MM.1S (cell line): ENCODE results near the gene AMH.

Source experiments
- DNase-seq: peaks from one replicate; pipeline ENCODE4 v3.0.0-alpha.2; 2015
- H2AFZ ChIP-seq: fragments of 300-600 bp; sonication (generic); 2 replicates; pipeline ENCODE4 v1.6.0; 2016; ENCODE audit warnings: antibody characterized with exemption, low read length
- H3F3A ChIP-seq: fragments of 300-600 bp; sonication (generic); 2 replicates; pipeline ENCODE4 v1.6.1; 2016; ENCODE audit warnings: mild to moderate bottlenecking, antibody characterized with exemption, low read length, moderate library complexity, mixed read lengths; ENCODE audit not compliant: insufficient read depth
- H3K27ac ChIP-seq: fragments of 300-600 bp; sonication (generic); 2 replicates; pipeline ENCODE4 v1.5.1; 2016; ENCODE audit warnings: mild to moderate bottlenecking, low read length
- H3K27me3 ChIP-seq: fragments of 300-600 bp; sonication (generic); replicated peaks from 2 replicates; pipeline ENCODE4 v1.6.0; 2016; ENCODE audit warnings: low read length; ENCODE audit not compliant: insufficient read depth
- H3K36me3 ChIP-seq: fragments of 300-600 bp; sonication (generic); replicated peaks from 2 replicates; pipeline ENCODE4 v1.6.1; 2016; ENCODE audit warnings: mild to moderate bottlenecking, low read length, mixed read lengths; ENCODE audit not compliant: insufficient read depth
- H3K4me1 ChIP-seq: fragments of 300-600 bp; sonication (generic); 2 replicates; pipeline ENCODE4 v1.6.1; 2016; ENCODE audit warnings: low read length, mixed read lengths
- H3K4me2 ChIP-seq: fragments of 300-600 bp; sonication (generic); 2 replicates; pipeline ENCODE4 v1.6.0; 2016; ENCODE audit warnings: low read depth, low read length
- H3K4me3 ChIP-seq: fragments of 300-600 bp; sonication (generic); 2 replicates; pipeline ENCODE4 v1.5.1; 2016; ENCODE audit warnings: low read length, mixed read lengths
- H3K79me2 ChIP-seq: fragments of 300-600 bp; sonication (generic); 2 replicates; pipeline ENCODE4 v1.6.1; 2016; ENCODE audit warnings: mixed run types, low read length, mixed read lengths
- H3K9ac ChIP-seq: fragments of 300-600 bp; sonication (generic); 2 replicates; pipeline ENCODE4 v1.6.1; 2016; ENCODE audit warnings: low read length, mixed read lengths
- H3K9me2 ChIP-seq: fragments of 300-600 bp; sonication (generic); replicated peaks from 2 replicates; pipeline ENCODE4 v1.6.1; 2016; ENCODE audit warnings: mild to moderate bottlenecking, low read length, mixed read lengths; ENCODE audit not compliant: insufficient read depth
- H3K9me3 ChIP-seq: fragments of 300-600 bp; sonication (generic); replicated peaks from 2 replicates; pipeline ENCODE4 v1.6.1; 2016; ENCODE audit warnings: mild to moderate bottlenecking, low read length, mixed read lengths; ENCODE audit not compliant: insufficient read depth
- H4K20me1 ChIP-seq: fragments of 300-600 bp; sonication (generic); 2 replicates; pipeline ENCODE4 v1.6.1; 2016; ENCODE audit warnings: mild to moderate bottlenecking, low read length, moderate library complexity, mixed read lengths; ENCODE audit not compliant: insufficient read depth
- CTCF ChIP-seq: fragments of 300-600 bp; sonication (generic); IDR thresholded peaks from 2 replicates; pipeline ENCODE4 v1.5.1; 2016; ENCODE audit warnings: antibody characterized with exemption, low read length, mixed read lengths
- EZH2 ChIP-seq: fragments of 300-600 bp; sonication (generic); optimal IDR thresholded peaks from 2 replicates; pipeline ENCODE3; 2017; ENCODE audit warnings: low read depth, mild to moderate bottlenecking, antibody characterized with exemption, low read length, mixed read lengths
- EZH2phosphoT487 ChIP-seq: fragments of 300-600 bp; sonication (generic); IDR thresholded peaks from 2 replicates; pipeline ENCODE4 v1.6.1; 2018; ENCODE audit warnings: antibody characterized with exemption, low read length

AMH gene

DNA sequence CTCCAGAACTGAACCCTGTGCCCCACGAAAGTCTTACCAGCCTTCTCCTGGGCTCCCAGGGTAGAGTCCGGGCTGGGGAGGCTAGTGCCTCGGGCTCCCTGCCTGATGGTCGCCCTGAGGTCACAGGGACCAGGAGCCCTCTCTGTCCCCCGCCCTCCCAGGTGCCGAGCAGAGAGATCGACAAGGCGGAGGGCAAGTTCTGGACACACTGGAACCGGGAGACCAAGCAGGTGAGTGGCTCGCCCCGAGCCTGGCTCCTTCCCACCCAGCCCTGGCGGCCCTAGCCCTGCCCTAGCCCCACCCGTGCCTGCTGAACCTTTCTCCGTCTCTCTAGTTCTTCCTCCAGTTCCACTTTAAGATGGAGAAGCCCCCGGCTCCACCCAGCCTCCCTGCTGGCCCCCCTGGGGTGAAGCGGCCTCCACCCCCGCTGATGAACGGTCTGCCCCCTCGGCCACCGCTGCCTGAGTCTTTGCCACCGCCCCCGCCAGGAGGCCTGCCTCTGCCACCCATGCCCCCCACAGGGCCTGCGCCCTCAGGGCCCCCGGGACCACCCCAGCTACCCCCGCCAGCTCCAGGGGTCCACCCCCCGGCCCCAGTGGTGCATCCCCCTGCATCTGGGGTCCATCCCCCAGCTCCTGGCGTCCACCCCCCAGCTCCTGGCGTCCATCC is 1.6 kb upstream of the AMH start:
- no peak overlapping the region for H3K4me2 ChIP-seq
- no peaks in the 10 kb centered on the region for H3K9me2 ChIP-seq
- H3F3A ChIP-seq: peaks cover 24% of the 10 kb centered on the region
- H3K36me3 ChIP-seq: peaks cover 32% of the 10 kb centered on the region
- H2AFZ ChIP-seq: no peak overlapping the region
- H3K4me3 ChIP-seq: no peak overlapping the region
- DNase-seq: no peak
- H3K9me3 ChIP-seq: no peaks in the 10 kb centered on the region
- H3K9ac ChIP-seq: no peak overlapping the region
- H4K20me1 ChIP-seq: peaks cover 14% of the 10 kb centered on the region
- H3K79me2 ChIP-seq: peaks cover 63% of the 10 kb centered on the region
- no peaks in the 10 kb centered on the region for H3K27me3 ChIP-seq
- H3K27ac ChIP-seq: no peak overlapping the region
- no peak for TF ChIP-seq CTCF
- no peak for TF ChIP-seq EZH2
- TF ChIP-seq EZH2phosphoT487: no peak
- no peaks in the 10 kb centered on the region for H3K4me1 ChIP-seq

GRCh38 chr19:2248136-2249009 is 750 bp upstream of the AMH start:
- H2AFZ ChIP-seq: no peak overlapping the region
- DNase-seq: no peak
- H3K36me3 ChIP-seq: peaks cover 32% of the 10 kb centered on the region
- no peaks in the 10 kb centered on the region for H3K9me2 ChIP-seq
- H3K9ac ChIP-seq: no peak overlapping the region
- H3K27ac ChIP-seq: no peak overlapping the region
- TF ChIP-seq CTCF: no peak
- no peak for TF ChIP-seq EZH2phosphoT487
- no peak for TF ChIP-seq EZH2
- H3K9me3 ChIP-seq: no peaks in the 10 kb centered on the region
- peaks cover 63% of the 10 kb centered on the region for H3K79me2 ChIP-seq
- no peaks in the 10 kb centered on the region for H3K4me1 ChIP-seq
- H3K27me3 ChIP-seq: no peaks in the 10 kb centered on the region
- H3K4me2 ChIP-seq: no peak overlapping the region
- peaks cover 6% of the 10 kb centered on the region; the same call in 1 of the 2 replicates for H4K20me1 ChIP-seq
- peaks cover 24% of the 10 kb centered on the region for H3F3A ChIP-seq
- no peak overlapping the region for H3K4me3 ChIP-seq

- Histone ChIP-seq H3K36me3 (peaks cover 15% of the 10 kb centered on the region), H3K27ac (no peak overlapping the region), H3K9ac (no peak overlapping the region), H3K27me3 (no peaks in the 10 kb centered on the region), H3K9me3 (no peaks in the 10 kb centered on the region), H3K79me2 (peaks cover 61% of the 10 kb centered on the region), H3K4me2 (no peak overlapping the region), H2AFZ (no peak overlapping the region), H3K9me2 (no peaks in the 10 kb centered on the region), H4K20me1 (no peaks in the 10 kb centered on the region; the same call in 1 of the 2 replicates), H3K4me3 (no peak overlapping the region), H3F3A (peaks cover 24% of the 10 kb centered on the region), H3K4me1 (peaks cover 9% of the 10 kb centered on the region)
- TF ChIP-seq CTCF: no peak
- no peak for TF ChIP-seq EZH2phosphoT487
- TF ChIP-seq EZH2: no peak
- no peak for DNase-seq
Observed at GRCh38 chr19:2249880-2250765, 1.0 kb downstream of the AMH start.
